Spinal cord (tissue), 10 donors: Measurements from ENCODE around the gene CHD8. TPM values are rescaled to one million over a fixed set of nuclear protein-coding genes. Genes with fewer than 3 reads are reported as not detected.

Experiments
- DNase-seq, 6 donors: peaks; one replicate each; pipeline versions ENCODE4 v3.0.0 to v3.0.0-alpha.2; 2013 to 2015; ENCODE audit warnings: low spot score in 6 of 6, low read depth in 4 of 6
- H3K27ac ChIP-seq: one replicate; pipeline ENCODE4 v1.5.1; 2013; ENCODE audit warnings: low read depth, low read length, control low read depth
- H3K27me3 ChIP-seq: one replicate; pipeline ENCODE4 v1.6.1; 2013; ENCODE audit warnings: low read length; ENCODE audit not compliant: control insufficient read depth, insufficient read depth
- H3K36me3 ChIP-seq: one replicate; pipeline ENCODE4 v1.6.1; 2013; ENCODE audit warnings: low read length; ENCODE audit not compliant: control insufficient read depth, insufficient read depth
- H3K4me1 ChIP-seq: one replicate; pipeline ENCODE4 v1.6.1; 2013; ENCODE audit warnings: low read length; ENCODE audit not compliant: control insufficient read depth, insufficient read depth
- H3K4me3 ChIP-seq: one replicate; pipeline ENCODE4 v1.5.1; 2013; ENCODE audit warnings: low read depth, low read length, control low read depth
- H3K9me3 ChIP-seq: one replicate; pipeline ENCODE4 v1.6.1; 2013; ENCODE audit warnings: low read length; ENCODE audit not compliant: control insufficient read depth, insufficient read depth
- WGBS: methylation state at CpG from one replicate; pipeline ENCODE4 v1.1.5; 2013; ENCODE audit warnings: missing lambda C conversion rate; ENCODE audit not compliant: insufficient coverage; 5-methylcytosine and 5-hydroxymethylcytosine counted together
- polyA plus RNA-seq, 2 donors: library from polyadenylated mRNA; unstranded; fragments of 120-200 nt; gene quantifications; one replicate each; pipeline ENCODE4 v1.2.1, GENCODE V29; 2013; ENCODE audit not compliant: insufficient read length in 2 of 2
- small RNA-seq: library from RNA; depleted of rRNA; stranded (forward); fragments of <200 nt; gene quantifications from one replicate; pipeline ENCODE3, GENCODE V24; 2014; ENCODE audit warnings: low replicate concordance
- total RNA-seq, 2 donors: library from RNA; depleted of rRNA in 1 of 2; stranded (reverse); fragments of 120-200 nt in 1 of 2; fragments of >200 nt in 1 of 2; gene quantifications; one replicate each; pipeline versions ENCODE4 v1.2.3 to v1.2.4, GENCODE V29; 2013 to 2014
- donor health status: healthy.

The CHD8 gene
- total and polyA plus RNA-seq, 4 donors = 63.9 to 85.6 (median 81.7) TPM

DNA sequence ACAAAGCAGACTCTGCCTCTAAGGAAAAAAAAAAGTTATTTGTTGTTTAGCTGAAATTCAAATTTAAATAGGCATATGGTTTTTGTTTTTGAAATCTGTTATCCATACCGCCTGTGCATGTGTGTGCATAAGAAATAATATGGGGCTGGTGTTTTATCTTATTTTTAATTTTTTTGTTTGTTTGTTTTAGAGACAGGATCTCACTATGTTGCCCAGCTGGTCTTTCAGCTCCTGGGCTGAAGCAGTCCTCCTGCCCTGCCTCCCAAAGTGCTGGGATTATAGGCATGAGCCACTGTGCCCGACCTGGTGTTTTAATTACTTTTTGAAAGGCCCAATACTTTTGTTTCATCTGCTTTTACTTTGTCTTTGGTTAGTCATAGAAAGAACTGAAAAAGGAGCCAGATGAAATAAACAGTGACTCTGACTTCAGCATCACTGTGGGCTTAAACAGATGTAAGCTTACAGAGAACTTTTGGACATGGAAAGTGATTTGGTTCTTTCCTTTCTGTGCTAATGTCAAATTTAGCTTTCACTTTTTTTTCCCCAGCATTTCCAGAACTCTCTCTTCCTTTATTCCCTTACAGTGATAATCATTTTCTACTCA, 109.3 kb downstream of the CHD8 start:
- no peak overlapping the region for H3K27ac ChIP-seq
- H3K9me3 ChIP-seq = no peaks in the 10 kb centered on the region
- no peak for DNase-seq
- no peak overlapping the region for H3K4me3 ChIP-seq
- 90% methylated on average over 1 of the region's 2 CpGs for WGBS
- H3K27me3 ChIP-seq = no peaks in the 10 kb centered on the region
- H3K36me3 ChIP-seq = no peaks in the 10 kb centered on the region
- no peaks in the 10 kb centered on the region for H3K4me1 ChIP-seq

GRCh38 chr14:21343035-21343794, 112.7 kb downstream of the CHD8 start:
- Histone ChIP-seq H3K9me3 (no peaks in the 10 kb centered on the region), H3K27ac (no peak overlapping the region), H3K36me3 (no peaks in the 10 kb centered on the region), H3K27me3 (no peaks in the 10 kb centered on the region), H3K4me1 (no peaks in the 10 kb centered on the region), H3K4me3 (no peak overlapping the region)
- no peak for DNase-seq
- 88% methylated on average over 8 of the region's 13 CpGs for WGBS

Small RNAs within 50 kb of the gene (small RNA-seq; reads per million reads assigned to genes)
- gene RN7SL650P = not detected
- gene SNORD8 = 3,483 reads per million, percentile 100 among the genes with 10 or more reads in this experiment
- gene SNORD9 = 48.8 reads per million, percentile 97 among the genes with 10 or more reads in this experiment

Other genes starting within 250 kb of the CHD8 start
- 100 to 1,000 TPM; 497 to 536 TPM for gene HNRNPC, start 186.7 kb downstream of the CHD8 start, total RNA-seq
- 100 to 1,000 TPM; 492 to 522 TPM for gene HNRNPC, start 186.7 kb downstream of the CHD8 start, polyA plus RNA-seq
- under 1 TPM; 0.33 to 0.50 TPM for gene RPGRIP1, start 176.0 kb downstream of the CHD8 start, total RNA-seq
- gene RPGRIP1, start 176.0 kb downstream of the CHD8 start, polyA plus RNA-seq = 1 to 10 TPM in 1 of 2 donors, under 1 TPM in 1; 0.78 to 1.3 TPM
- gene SUPT16H, start 72.1 kb downstream of the CHD8 start, total RNA-seq = 10 to 100 TPM; 75.0 to 88.8 TPM
- 10 to 100 TPM; 88.8 to 98.0 TPM for gene SUPT16H, start 72.1 kb downstream of the CHD8 start, polyA plus RNA-seq
- gene RAB2B, start 20.8 kb upstream of the CHD8 start, total RNA-seq = 10 to 100 TPM; 36.9 to 49.3 TPM
- 10 to 100 TPM; 41.9 to 42.3 TPM for gene RAB2B, start 20.8 kb upstream of the CHD8 start, polyA plus RNA-seq
- gene TOX4, start 21.1 kb upstream of the CHD8 start, total RNA-seq = 10 to 100 TPM; 25.9 to 39.1 TPM
- 10 to 100 TPM; 55.0 to 59.9 TPM for gene TOX4, start 21.1 kb upstream of the CHD8 start, polyA plus RNA-seq
- 10 to 100 TPM; 64.9 to 79.0 TPM for gene METTL3, start 55.2 kb upstream of the CHD8 start, total RNA-seq
- 10 to 100 TPM; 75.3 to 78.1 TPM for gene METTL3, start 55.2 kb upstream of the CHD8 start, polyA plus RNA-seq
- gene SALL2, start 70.2 kb upstream of the CHD8 start, total RNA-seq = 10 to 100 TPM; 36.9 to 47.0 TPM
- 100 to 1,000 TPM; 121 to 158 TPM for gene SALL2, start 70.2 kb upstream of the CHD8 start, polyA plus RNA-seq
- gene OR10G3, start 124.0 kb upstream of the CHD8 start, total RNA-seq = not detected
- not detected for gene OR10G3, start 124.0 kb upstream of the CHD8 start, polyA plus RNA-seq
- not detected for gene OR10G2, start 178.8 kb upstream of the CHD8 start, total RNA-seq
- not detected for gene OR10G2, start 178.8 kb upstream of the CHD8 start, polyA plus RNA-seq
- gene OR4E2, start 197.7 kb upstream of the CHD8 start, total RNA-seq = not detected
- gene OR4E2, start 197.7 kb upstream of the CHD8 start, polyA plus RNA-seq = not detected
- not detected for gene OR4E1, start 217.7 kb upstream of the CHD8 start, total RNA-seq
- under 1 TPM; 0.06 to 0.09 TPM for gene OR4E1, start 217.7 kb upstream of the CHD8 start, polyA plus RNA-seq